Right kidney (tissue), 1 donor: ENCODE results near the gene CCDC17.

ENCODE experiments used
- DNase-seq: peaks from one replicate; pipeline ENCODE4 v3.0.0-alpha.2; 2016

CCDC17 gene

DNA sequence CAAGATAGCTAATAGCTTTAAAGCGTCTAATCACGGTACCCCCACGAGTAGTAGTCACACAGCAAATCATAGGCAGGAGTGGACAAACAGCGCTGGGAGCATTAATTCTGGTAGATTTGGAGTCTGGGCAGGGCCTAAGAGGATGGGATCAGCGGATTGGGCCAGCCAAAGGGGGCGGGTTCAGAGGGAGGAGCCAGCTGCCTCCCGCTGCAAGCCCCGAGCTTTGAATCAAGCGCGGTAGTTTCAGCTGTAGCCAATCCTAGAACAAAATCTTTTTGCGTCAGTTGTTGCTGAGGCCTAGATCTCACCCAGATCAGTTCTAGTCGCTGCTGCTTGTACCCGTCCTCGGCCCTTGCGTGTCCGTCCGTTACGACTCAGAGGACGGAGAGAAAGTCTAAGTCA lies 40.6 kb downstream of the CCDC17 start:
- no peak for DNase-seq

DNA sequence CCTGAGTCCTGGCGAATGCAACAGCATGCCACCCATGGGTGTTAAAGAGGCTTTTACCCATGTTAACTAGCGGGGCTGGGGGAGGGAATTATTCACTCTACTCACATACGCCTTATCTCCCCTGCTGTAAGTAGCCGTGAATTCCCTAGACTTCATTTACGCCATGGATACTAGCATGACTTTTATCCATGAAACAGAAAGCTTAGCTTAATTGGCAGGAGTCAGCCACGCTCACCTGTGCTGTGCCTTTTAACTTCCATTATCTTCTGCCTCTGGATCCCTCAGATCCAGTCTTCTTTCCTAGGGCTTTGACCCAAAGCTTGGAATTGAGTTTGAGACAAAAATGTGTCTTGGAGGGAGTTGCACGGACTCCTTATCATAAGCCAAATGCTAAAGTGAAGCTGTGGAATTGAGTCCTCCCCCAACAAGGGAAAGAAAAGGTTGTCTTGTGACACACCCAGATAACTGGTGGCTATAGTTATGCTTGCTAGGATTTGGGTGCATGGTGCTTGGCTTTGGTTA lies 49.7 kb downstream of the CCDC17 start:
- no peak for DNase-seq

DNA sequence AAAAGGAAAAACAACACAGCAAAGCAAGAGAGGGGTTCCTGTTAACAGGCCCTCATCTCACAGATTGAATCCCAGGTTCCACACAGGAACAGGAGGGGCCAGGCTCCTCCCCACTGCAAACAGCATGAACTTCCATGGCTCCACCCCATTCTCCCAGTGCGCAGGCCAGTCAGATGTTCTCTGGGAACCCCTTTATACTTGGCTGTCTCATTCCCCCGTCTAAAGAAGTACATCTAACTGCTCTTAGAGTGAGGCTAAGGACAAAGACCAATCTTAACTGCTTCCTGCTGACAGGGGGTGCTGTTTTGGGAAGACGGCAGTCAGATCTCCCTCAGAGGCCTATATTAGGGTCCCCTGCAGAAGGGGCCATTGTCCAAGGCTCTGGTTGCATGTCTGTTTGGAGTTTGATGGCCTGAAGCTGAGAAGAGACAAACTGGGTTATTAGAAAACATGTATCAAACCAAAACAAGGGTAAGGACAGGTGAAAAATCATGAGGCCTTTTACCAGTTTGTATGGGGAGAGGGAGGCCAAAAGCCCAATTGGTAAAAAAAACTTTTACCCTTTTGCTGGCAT lies 50.5 kb downstream of the CCDC17 start:
- no peak for DNase-seq

DNA sequence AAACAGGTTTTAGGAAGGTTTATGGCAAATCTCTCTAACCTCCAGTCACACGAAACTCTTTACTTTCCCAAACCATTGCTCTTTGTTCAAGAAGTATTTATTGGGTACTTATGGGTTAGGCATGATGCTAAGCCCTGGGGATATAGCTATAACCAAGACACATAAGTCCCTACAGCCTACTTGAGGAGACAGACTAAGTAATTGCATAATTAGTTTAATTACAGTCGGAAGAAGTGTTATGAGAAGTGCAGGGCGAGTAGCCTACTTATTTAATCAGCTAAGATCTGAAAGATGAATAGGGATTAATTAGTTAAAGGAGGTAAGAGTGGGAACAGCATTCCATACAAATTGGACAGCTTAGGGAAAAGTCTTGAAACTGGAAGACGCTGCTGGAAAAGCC lies 53.2 kb downstream of the CCDC17 start:
- DNase-seq: no peak
